GM10266 (cell line): ENCODE data around the gene SPOCK3.
"Not testable (repeated sequence)": the region's sequence is repeated elsewhere in the genome, so short reads cannot be mapped to it uniquely, and the experiment has no call there.

Experiments used
- DNase-seq: peaks from one replicate; pipeline ENCODE4 v3.0.0; 2012; ENCODE audit errors: extremely low spot score
- TF ChIP-seq, protein P1 (sequence below): IDR thresholded peaks from 2 replicates; pipeline ENCODE4 v1.5.1; 2012; ENCODE audit warnings: mild to moderate bottlenecking, low read depth; ENCODE audit not compliant: control insufficient read depth, insufficient read depth; ENCODE audit errors: missing control alignments

Gene SPOCK3

DNA sequence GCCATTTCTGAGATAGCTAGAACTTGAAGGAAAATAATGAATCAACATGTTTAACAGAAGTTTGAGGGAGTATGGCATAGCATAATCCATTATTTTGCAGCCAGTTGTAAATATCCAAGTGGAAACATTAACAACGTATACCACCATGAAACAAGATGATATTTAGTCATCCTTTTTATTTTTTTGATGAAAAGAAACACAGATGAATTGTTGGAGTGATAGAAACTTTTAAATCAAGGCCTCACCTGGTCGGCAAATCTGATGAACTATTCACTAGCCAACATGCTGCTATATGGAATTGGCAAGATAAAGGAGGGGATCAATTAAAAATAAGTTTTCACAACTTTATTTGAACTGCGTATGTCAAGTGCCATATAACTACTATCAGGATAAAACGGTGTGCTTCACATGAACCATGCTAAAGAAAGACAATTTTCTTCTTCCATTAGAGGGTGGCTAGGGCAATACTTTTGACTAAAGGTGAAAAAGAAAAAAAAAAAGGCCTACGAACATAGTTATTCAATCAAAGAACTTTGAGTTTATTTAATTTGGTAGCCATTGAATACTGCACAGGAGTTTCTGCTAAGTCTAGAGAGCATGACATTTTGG is 510.7 kb downstream of the SPOCK3 start:
- TF ChIP-seq, protein P1, sequence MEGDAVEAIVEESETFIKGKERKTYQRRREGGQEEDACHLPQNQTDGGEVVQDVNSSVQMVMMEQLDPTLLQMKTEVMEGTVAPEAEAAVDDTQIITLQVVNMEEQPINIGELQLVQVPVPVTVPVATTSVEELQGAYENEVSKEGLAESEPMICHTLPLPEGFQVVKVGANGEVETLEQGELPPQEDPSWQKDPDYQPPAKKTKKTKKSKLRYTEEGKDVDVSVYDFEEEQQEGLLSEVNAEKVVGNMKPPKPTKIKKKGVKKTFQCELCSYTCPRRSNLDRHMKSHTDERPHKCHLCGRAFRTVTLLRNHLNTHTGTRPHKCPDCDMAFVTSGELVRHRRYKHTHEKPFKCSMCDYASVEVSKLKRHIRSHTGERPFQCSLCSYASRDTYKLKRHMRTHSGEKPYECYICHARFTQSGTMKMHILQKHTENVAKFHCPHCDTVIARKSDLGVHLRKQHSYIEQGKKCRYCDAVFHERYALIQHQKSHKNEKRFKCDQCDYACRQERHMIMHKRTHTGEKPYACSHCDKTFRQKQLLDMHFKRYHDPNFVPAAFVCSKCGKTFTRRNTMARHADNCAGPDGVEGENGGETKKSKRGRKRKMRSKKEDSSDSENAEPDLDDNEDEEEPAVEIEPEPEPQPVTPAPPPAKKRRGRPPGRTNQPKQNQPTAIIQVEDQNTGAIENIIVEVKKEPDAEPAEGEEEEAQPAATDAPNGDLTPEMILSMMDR = no peak

DNA sequence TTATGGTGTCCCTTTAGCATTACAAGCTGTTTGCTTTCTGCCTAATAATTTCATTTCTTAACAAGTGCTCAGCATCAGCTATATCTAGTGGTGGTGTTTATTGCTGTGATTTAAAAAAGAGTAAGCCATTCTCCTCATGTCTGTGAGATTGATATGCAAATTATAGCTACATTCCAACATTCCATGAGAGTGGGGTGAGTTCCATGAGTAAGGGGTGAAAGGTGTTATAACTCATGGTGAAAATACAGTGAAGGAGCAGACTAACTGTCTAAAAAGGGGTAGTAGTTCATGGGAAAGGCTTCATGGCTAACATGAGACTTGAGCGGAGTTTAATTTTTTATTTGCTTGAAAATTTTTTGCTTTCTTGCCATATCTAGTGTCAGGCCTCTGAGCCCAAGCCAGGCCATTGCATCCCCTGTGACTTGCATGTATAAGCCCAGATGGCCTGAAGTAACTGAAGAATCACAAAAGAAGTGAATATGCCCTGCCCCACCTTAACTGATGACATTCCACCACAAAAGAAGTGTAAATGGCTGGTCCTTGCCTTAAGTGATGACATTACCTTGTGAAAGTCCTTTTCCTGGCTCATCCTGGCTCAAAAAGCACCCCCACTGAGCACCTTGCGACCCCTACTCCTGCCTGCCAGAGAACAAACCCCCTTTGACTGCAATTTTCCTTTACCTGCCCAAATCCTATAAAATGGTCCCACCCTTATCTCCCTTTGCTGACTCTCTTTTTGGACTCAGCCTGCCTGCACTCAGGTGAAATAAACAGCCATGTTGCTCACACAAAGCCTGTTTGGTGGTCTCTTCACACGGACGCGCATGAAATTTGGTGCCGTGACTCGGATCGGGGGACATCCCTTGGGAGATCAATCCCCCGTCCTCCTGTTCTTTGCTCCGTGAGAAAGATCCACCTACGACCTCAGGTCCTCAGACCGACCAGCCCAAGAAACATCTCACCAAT is 518.3 kb downstream of the SPOCK3 start:
- not testable (repeated sequence) for DNase-seq

More for the DNA sequence above, 510.7 kb downstream of the SPOCK3 start:
- no peak for DNase-seq

GRCh38 chr4:166700592-166700991 is 533.7 kb downstream of the SPOCK3 start:
- no peak for DNase-seq
- TF ChIP-seq, protein P1 = no peak

DNA sequence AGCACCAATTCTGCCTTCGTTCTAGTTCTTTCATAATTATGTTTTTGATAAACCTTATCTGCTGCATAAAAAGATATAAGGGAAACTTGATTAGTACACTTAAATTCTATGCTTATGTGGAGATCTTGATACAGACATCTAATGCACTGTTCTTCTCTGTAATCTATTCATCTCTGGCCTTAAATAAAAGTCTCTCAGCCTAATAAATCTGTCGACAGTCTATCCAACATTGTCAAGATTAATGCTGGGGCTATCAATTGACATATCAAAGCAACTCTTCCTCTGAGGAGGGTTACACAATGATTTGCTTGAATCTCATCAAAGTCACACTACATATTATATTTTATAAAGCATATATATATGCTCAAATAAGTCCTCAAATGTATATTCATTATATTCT is 545.5 kb downstream of the SPOCK3 start:
- no peak for DNase-seq
- TF ChIP-seq, protein P1 = no peak

DNA sequence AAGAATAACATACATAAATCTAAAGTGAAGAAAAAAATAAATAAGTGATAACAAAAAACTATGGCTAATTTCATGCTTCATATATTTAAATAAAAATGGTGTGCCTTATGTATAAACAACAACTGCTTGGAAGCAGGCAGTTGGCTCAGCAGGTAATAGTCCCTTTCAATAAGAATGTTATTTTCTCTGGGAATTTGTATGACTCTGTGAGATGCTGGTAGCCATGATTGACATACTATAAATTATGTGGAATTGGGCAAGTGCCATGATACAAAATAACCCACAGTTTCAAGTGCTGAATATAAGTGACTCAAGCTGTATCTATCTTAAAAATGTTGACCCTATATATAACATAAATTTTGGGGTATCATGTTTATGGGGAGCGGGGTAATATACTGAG is 546.5 kb downstream of the SPOCK3 start:
- TF ChIP-seq, protein P1 = no peak
- DNase-seq = no peak
